Measurements from ENCODE around the gene NCBP2L.
A peak's percentile ranks its signal among the peaks of the same experiment; 100 is the strongest.

NCBP2L gene

DNA sequence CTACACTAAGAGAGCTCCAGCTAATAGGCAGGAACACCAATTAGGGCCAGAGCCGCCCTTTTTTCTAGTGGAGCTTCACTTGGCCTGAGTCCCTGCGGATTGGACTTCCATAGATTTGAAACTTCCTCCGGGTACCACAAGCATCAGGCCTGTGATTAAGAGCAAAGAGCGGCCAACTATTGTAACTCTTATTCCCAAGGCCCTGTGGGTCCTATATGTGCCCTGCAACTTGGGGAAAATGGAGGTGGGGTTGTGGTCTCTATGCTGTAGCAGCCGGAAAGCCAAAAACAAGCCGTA, at the start of gene NCBP2L:
Gene NCBP2L, plus strand, starts transcription at position 198 of the 297 bp plus-strand sequence. CDS start 16,488 bp downstream, outside the sequence.
- Mint-ChIP-seq H3K27ac (peak within 1 kb of the TSS; percentile 53), H3K4me3 (peak within 1 kb of the TSS; percentile 82), H3K4me1 (ENCODE audit: low read depth) (peaks cover 15% of the 10 kb centered on the region), H3K9me3 (no peaks in the 10 kb centered on the region), H3K36me3 (ENCODE audit: low read depth) (no peaks in the 10 kb centered on the region), H3K27me3 (peaks cover 25% of the 10 kb centered on the region)
- no peak for DNase-seq

DNA sequence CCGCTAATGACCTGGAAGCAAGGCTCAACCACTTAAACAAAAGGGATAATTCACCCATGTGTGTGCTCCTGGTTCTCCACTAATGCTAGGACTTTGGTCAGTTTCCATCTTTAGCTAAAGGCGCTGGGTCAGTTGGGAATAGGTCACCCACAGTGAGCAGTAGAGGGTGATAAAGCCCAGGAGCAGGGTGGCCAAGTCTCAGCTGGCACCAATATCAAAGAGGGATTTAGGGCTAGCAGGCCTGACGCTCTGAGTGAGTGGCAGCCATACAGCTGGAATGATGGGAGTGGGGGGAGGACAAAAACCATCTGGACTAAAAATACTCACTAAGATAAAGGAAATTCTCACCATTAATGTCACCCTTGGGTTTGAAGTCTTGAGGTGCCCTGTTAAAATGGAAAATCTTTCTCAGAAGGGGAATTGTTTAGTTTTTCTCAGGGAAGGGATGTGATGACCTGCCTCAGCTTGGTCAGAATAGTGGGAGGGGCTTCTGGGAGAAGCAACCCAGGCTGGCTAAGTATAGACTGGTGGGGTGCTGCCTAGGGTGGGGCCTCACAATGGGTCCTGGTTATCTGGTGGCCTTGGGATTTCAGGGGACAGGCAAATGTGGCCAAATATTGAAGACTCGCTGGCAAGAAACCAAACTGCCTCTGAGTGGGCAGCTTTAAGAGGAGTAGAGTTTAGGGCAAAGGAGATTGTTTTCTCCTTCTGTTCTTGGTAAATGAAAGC, 49.0 kb upstream of the NCBP2L start:
- Mint-ChIP-seq H3K27me3 (peaks cover 7% of the 10 kb centered on the region), H3K27ac (no peak overlapping the region), H3K9me3 (no peaks in the 10 kb centered on the region), H3K4me1 (ENCODE audit: low read depth) (peaks cover 13% of the 10 kb centered on the region), H3K4me3 (no peak overlapping the region), H3K36me3 (ENCODE audit: low read depth) (no peaks in the 10 kb centered on the region)
- no peak for DNase-seq

DNA sequence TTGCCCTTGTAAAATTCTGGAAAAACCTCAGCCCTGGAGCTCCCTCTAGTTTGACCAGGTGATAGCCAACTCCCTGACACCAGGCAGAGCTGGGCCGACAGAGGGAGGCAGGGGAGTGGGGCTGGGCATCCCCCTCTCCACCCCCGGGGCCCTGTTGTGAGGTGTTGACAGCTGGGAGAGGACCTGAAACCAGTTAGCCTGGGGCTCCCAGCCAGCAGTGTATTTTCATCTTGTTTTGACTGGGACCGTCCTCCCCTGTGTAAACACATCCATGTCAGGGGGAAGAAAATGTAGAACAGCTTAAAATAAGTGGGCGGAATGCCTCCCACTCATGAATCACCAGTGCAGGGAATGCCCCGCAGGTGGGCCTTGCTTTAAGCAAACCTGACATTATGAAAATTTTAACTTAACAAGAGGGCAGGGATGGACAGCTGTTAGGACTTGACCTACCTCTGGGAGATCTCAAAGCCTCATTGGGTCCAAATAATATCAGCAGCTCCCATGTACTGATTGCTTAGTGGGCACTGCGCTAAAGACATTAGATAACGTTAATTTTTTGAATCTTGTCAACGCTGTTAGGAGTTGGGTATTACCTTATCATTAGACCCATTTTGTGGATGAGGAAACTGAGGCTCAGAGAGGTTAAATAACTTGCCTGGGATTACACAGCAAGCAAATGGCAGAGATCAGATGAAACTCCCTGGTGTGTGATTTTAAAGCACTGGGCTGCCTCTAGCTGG, 47.8 kb upstream of the NCBP2L start:
- H3K9me3 Mint-ChIP-seq: no peaks in the 10 kb centered on the region
- no peak overlapping the region for H3K4me3 Mint-ChIP-seq
- peaks cover 13% of the 10 kb centered on the region for H3K4me1 Mint-ChIP-seq (ENCODE audit: low read depth)
- peaks cover 7% of the 10 kb centered on the region for H3K27me3 Mint-ChIP-seq
- H3K27ac Mint-ChIP-seq: no peak overlapping the region
- DNase-seq: no peak
- H3K36me3 Mint-ChIP-seq (ENCODE audit: low read depth): no peaks in the 10 kb centered on the region

DNA sequence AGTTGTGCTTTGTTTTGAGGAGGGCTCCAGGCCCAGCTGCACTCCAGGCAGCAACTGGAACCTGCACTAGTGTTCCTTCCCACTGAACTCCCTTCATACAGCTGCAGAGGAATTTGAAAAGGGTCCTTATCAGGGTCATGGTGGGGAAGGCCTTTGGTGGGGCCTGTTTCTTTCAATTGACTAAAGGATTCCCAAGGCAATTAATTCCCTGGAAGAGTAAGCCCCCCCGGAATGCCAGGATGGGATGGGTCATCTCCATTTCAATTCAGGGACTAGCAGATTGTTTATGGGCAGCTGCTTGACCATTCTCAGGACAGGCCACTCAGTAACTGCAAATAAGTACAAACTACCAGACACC, 47.3 kb upstream of the NCBP2L start:
- H3K9me3 Mint-ChIP-seq: no peaks in the 10 kb centered on the region

DNA sequence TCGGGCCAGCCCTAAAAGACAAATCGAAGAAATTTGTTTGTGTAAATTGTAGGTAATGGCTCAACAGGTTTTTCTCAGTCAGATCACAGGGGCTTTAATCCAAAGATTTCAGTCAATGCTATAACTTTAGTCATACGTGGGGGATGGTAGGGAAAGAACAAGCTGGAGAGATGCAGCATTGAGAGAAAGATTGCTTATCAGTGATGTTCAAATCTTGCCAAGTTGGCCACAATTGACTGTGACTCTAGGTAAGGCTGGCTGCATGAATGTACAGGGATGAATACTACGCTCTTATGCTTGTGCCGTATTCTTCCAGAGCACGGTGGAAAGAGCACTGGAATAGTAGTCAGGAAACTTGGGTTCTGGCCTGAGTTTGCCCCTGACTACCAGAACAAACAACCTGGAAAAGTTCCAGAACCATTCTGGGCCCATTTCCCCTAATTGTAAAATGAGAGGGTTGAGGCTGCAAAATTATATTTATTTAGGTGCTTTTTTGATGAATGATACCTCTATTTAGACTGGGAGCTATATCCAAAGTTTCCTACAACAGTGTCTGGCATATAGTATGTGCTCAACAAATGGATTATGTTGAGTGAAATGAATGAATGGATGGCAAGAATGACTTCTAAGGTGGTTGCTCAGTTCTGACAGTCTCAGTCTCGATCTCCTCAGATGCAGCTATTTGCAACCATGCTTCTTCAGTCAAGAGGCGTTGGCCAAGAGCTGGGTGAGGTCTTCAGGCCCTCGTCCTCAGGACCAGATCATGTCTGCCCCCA, 46.4 kb upstream of the NCBP2L start:
- H3K27ac Mint-ChIP-seq: no peak overlapping the region
- H3K36me3 Mint-ChIP-seq (ENCODE audit: low read depth): no peaks in the 10 kb centered on the region
- peaks cover 7% of the 10 kb centered on the region for H3K27me3 Mint-ChIP-seq
- H3K4me3 Mint-ChIP-seq: no peak overlapping the region
- DNase-seq: no peak
- H3K4me1 Mint-ChIP-seq (ENCODE audit: low read depth): peaks cover 13% of the 10 kb centered on the region
- no peaks in the 10 kb centered on the region for H3K9me3 Mint-ChIP-seq

More for the DNA sequence above, 47.3 kb upstream of the NCBP2L start:
- DNase-seq: no peak
- H3K4me1 Mint-ChIP-seq (ENCODE audit: low read depth): peaks cover 13% of the 10 kb centered on the region
- no peak overlapping the region for H3K27ac Mint-ChIP-seq
- no peak overlapping the region for H3K4me3 Mint-ChIP-seq
- peaks cover 7% of the 10 kb centered on the region for H3K27me3 Mint-ChIP-seq
- no peaks in the 10 kb centered on the region for H3K36me3 Mint-ChIP-seq (ENCODE audit: low read depth)

DNA sequence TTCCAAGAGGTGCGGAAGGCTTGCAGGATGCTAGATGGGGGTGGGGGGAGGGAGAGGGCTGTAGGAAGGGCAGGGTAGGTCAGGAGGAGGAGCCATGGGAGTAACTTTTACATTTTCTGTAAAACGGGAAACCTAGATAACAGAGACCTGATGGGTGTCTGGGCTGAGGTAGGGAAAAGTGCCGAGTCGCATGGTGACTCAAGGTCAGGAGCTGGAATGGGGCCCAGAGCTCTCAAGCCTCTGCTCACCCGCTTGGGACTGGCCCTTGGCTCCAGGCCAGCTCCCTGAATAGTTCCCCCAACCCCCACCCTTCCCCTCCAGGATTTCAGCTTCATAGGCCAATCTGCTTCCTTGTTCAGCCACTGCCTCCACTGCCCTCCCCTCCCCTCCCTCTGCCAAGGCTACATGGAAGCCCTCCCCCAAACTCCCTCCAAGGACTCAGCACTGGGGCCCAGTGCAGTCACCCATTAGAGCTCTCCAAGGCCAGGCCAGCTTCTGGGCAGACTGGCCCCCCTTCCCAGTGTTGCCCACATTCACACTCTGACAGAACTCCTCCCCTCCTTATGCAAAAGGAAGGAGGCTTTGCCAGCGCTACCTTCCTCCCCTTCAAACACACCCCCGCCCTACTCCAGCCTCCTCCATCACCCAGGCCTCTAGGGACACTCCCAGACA, 45.6 kb upstream of the NCBP2L start:
- Mint-ChIP-seq H3K27ac (no peak overlapping the region), H3K36me3 (ENCODE audit: low read depth) (no peaks in the 10 kb centered on the region), H3K4me1 (ENCODE audit: low read depth) (peaks cover 13% of the 10 kb centered on the region), H3K4me3 (no peak overlapping the region), H3K27me3 (peaks cover 7% of the 10 kb centered on the region), H3K9me3 (no peaks in the 10 kb centered on the region)
- no peak for DNase-seq

DNA sequence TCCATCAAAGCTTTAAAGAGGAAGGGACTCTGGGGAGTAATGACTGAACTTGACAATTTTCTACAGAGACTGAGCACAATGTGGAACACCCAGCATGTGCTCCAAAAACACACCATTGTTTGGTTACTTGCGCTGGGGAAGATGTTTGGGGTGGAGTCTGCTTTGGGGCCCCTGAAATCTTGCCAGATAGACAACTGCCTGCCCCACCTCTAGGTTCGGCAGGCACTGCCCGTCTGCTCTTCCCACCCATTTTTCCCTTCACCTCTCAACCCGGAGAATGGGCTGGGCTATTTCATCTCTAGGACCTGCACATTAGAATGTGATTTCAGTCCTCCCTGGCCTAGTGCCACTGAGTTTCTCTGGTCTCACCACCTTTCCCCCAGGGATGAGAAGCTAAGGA, 43.8 kb upstream of the NCBP2L start:
- peaks cover 7% of the 10 kb centered on the region for H3K27me3 Mint-ChIP-seq
- no peak for DNase-seq
- H3K4me1 Mint-ChIP-seq (ENCODE audit: low read depth): peaks cover 12% of the 10 kb centered on the region
- H3K27ac Mint-ChIP-seq: no peak overlapping the region
- no peaks in the 10 kb centered on the region for H3K9me3 Mint-ChIP-seq
- no peak overlapping the region for H3K4me3 Mint-ChIP-seq
- H3K36me3 Mint-ChIP-seq (ENCODE audit: low read depth): no peaks in the 10 kb centered on the region

DNA sequence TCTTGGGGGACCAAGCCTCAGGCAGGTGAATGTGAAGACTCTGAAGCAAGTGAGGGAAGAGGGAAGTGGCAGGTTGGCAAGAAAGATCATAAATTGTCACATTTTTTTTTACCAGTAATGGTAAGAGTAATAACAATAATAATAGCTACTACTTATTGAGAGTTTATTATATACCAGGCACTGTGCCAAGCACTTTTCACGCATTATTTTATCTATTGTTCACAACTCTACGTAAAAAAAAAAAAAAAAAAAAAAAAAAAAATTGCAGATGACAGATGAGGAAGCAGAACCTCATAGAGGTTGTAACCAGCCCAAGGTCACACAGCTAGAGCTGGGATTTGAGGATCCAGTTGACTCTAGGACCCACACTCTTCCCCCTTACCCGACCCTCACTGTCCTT, 42.9 kb upstream of the NCBP2L start:
- no peak overlapping the region for H3K27ac Mint-ChIP-seq
- H3K27me3 Mint-ChIP-seq: peaks cover 7% of the 10 kb centered on the region
- DNase-seq: no peak
- H3K9me3 Mint-ChIP-seq: no peaks in the 10 kb centered on the region
- H3K4me1 Mint-ChIP-seq (ENCODE audit: low read depth): peaks cover 10% of the 10 kb centered on the region
- no peaks in the 10 kb centered on the region for H3K36me3 Mint-ChIP-seq (ENCODE audit: low read depth)
- no peak overlapping the region for H3K4me3 Mint-ChIP-seq

DNA sequence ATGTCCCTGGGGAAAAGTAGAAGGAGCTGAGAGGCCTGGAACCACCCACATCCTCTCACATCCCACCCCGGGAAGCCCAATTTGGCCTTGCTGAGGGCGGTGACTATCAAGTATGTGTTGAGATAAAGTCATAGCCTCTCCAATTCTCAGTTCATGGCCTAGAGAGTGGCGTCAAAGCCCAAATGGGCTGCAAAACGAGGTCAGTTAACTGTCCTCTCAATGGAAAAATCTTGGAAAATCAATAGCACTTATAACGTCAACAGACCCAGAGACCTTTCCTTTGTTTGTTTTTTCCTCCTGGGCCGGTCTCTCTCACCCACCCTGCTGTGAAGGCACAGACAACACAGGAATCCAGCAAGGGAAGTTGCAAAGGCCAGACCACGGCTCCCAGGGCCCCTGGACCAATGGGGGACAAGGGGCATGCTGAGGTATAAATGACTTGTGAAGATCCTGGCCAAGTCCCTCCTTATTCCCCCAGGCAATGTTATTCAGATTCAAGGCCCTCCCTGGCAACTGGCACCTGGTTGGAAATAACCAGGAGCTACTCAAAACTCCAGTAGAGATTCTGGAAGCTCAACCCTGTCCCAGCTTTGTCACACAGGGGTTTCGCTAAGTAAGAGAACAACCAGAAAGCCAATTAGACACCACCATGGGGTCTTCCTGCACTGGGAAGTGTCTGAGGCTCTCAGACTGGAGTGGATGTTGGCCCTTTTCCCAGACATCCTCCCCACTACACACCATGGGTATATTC, 40.6 kb upstream of the NCBP2L start:
- no peak overlapping the region for H3K27ac Mint-ChIP-seq
- no peak overlapping the region for H3K4me3 Mint-ChIP-seq
- no peak for DNase-seq

DNA sequence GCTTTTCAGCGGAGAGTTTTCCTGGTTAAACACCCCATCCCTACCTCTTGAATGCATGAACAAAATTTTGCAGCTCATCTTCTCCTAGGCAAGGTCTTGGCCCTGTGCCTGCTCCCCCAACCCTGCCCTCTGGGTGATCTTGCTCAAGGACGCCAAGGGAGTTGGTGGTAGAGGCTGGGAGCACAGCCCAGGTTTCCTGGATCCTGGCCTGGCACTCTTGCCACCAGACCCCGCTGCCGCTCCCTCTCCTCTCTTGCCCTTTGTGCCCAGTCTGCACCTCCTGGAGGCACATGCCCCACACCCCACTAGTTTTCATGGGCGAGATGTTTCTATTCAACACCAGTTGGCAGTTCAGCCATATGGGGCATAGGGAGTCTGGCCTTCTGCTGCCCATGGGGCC, 39.3 kb upstream of the NCBP2L start:
- Mint-ChIP-seq H3K27me3 (peaks cover under 1% of the 10 kb centered on the region), H3K9me3 (no peaks in the 10 kb centered on the region), H3K27ac (no peak overlapping the region), H3K36me3 (ENCODE audit: low read depth) (no peaks in the 10 kb centered on the region), H3K4me1 (ENCODE audit: low read depth) (peaks cover 35% of the 10 kb centered on the region), H3K4me3 (no peak overlapping the region)
- no peak for DNase-seq

More for the DNA sequence above, 40.6 kb upstream of the NCBP2L start:
- Mint-ChIP-seq H3K36me3 (ENCODE audit: low read depth) (no peaks in the 10 kb centered on the region), H3K9me3 (no peaks in the 10 kb centered on the region), H3K4me1 (ENCODE audit: low read depth) (peaks cover 26% of the 10 kb centered on the region), H3K27me3 (peaks cover 7% of the 10 kb centered on the region)

DNA sequence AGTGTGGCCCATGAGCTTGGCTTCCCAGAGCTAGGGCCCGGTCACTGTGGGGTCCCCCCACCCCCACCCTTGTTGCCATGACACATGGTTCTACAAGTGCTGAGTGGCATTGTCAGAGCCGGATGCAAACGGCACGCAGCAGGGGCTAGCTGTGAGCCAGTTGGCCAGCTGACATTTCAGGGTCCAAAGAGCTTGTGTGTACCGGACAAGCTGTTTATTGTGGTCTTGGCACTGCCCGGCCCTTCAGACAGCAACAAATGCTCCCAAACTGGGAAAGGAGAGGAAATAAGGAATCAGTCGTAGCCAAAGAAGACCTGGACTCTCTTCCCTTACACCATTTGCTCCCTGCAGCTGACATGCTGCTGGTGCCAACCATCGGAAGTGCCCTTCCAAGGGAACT, 38.8 kb upstream of the NCBP2L start:
- Mint-ChIP-seq H3K27me3 (no peaks in the 10 kb centered on the region), H3K4me3 (no peak overlapping the region), H3K36me3 (ENCODE audit: low read depth) (no peaks in the 10 kb centered on the region), H3K9me3 (no peaks in the 10 kb centered on the region), H3K27ac (no peak overlapping the region), H3K4me1 (ENCODE audit: low read depth) (peaks cover 35% of the 10 kb centered on the region)
- DNase-seq: no peak

DNA sequence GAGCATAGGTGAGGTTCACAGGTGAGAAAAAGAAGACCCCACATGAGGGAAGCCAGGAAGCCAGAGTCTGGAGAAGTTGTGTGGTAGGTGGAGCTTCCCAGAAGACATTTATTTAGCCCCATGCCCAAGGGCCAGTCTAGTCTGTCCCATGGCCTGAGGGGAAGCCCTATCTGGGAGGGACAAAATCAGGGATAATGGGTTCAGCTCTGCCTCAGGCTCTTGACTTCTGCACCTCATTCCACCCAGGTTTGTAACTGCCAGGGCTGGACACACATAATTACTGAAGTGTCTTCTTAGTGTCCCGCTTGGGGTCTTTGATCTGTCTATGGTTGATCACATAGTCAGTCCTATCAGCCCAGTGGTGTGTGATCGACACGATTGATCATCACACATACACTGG, 38.0 kb upstream of the NCBP2L start:
- Mint-ChIP-seq H3K9me3 (no peaks in the 10 kb centered on the region), H3K27ac (no peak overlapping the region), H3K4me3 (no peak overlapping the region), H3K36me3 (ENCODE audit: low read depth) (no peaks in the 10 kb centered on the region), H3K4me1 (ENCODE audit: low read depth) (peaks cover 37% of the 10 kb centered on the region), H3K27me3 (no peaks in the 10 kb centered on the region)
- DNase-seq: no peak

DNA sequence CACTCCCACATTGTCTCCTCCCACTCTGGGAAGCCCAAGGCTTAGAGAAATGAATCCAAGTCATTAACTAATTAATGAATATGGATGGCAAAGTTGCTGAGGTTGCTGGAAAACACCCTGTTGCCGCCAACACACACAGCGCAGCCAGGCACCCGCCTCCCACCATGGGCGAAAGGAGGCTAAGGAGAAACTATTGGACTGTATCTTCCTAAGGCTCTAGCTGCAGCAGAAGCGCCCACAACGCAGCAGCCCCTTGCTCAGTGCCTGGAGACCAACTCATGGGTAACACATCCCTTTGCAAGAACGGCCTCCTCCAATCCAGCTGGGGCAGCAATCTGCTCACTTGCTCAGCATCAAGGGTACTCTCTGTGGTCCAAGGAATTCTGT, 36.1 kb upstream of the NCBP2L start:
- H3K27ac Mint-ChIP-seq: peak overlapping the region; percentile 94

DNA sequence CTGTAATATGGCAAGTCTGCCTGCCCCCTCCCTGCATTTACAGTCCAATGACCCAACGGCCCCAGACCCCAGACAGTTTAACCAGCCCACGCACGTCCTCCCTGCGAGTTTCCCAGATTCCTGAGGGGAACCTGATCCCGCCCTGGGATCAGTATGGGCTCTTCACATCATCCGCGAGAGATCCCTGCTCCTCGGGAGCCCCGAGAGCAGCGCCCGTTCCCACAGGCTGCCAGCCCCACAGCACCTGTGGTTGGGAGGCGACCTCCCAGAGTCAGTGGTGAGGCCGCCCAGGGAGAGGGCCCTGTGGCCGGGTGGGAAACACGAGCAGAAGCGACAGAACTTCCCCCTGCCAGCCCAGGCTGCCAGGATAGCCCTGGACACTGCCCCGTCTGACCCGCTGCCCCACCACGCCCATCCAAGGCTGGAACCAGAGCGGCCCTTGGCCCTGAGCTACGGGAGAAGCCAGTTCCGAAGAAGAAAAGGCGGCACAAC, 34.8 kb upstream of the NCBP2L start:
- no peaks in the 10 kb centered on the region for H3K36me3 Mint-ChIP-seq (ENCODE audit: low read depth)
- H3K4me1 Mint-ChIP-seq (ENCODE audit: low read depth): peaks cover 37% of the 10 kb centered on the region
- H3K9me3 Mint-ChIP-seq: no peaks in the 10 kb centered on the region
- H3K27me3 Mint-ChIP-seq: no peaks in the 10 kb centered on the region
- H3K4me3 Mint-ChIP-seq: peak overlapping the region; percentile 73
- H3K27ac Mint-ChIP-seq: peak overlapping the region; percentile 94
- no peak for DNase-seq

More for the DNA sequence above, 36.1 kb upstream of the NCBP2L start:
- Mint-ChIP-seq H3K4me1 (ENCODE audit: low read depth) (peaks cover 37% of the 10 kb centered on the region), H3K36me3 (ENCODE audit: low read depth) (no peaks in the 10 kb centered on the region), H3K9me3 (no peaks in the 10 kb centered on the region), H3K4me3 (peak overlapping the region; percentile 73), H3K27me3 (no peaks in the 10 kb centered on the region)
- no peak for DNase-seq

Data from activated T-cell treated with anti-CD3 and anti-CD28 coated beads, Interleukin-2, amount 50 U/mL, for 24 hours (primary cell).